ENCODE measurements around the gene CENPK. TPM values are rescaled to one million over a fixed set of nuclear protein-coding genes. Genes with fewer than 3 reads are reported as not detected.
"Not testable (repeated sequence)": the region's sequence is repeated elsewhere in the genome, so short reads cannot be mapped to it uniquely, and the experiment has no call there.

CENPK gene
- 0.67 TPM for total RNA-seq
- long read RNA-seq, result 0 reads

- DNase-seq (peak; percentile 96), ATAC-seq (ENCODE audit: poor library complexity) (peak; percentile 100)
- intact Hi-C loops (cut with DNase I), result no loop called here
Observed at GRCh38 chr5:65562731-65563701, at the start of gene CENPK, which contains the start of gene PPWD1. TSS of gene CENPK (minus strand) at chr5:65563168. CDS start at chr5:65554907, 8,261 bp downstream. TSS of gene PPWD1 (plus strand) at chr5:65563296. CDS start at chr5:65563311, 15 bp downstream.

GRCh38 chr5:65612298-65612907 lies 49.4 kb upstream of the CENPK start:
- intact Hi-C loops (cut with DNase I), result no loop called here
- no peak for DNase-seq
- ATAC-seq (ENCODE audit: poor library complexity), result no peak

GRCh38 chr5:65611524-65611923 lies 48.6 kb upstream of the CENPK start:
- DNase-seq (no peak), ATAC-seq (ENCODE audit: poor library complexity) (no peak)

GRCh38 chr5:65601761-65602160 lies 38.8 kb upstream of the CENPK start:
- DNase-seq; intact Hi-C loops (cut with DNase I); ATAC-seq (ENCODE audit: poor library complexity): not testable (repeated sequence)

More at GRCh38 chr5:65611524-65611923, 48.6 kb upstream of the CENPK start:
- intact Hi-C loops (cut with DNase I), result no loop called here

GRCh38 chr5:65588694-65589093 lies 25.7 kb upstream of the CENPK start:
- DNase-seq (no peak), ATAC-seq (ENCODE audit: poor library complexity) (no peak)
- intact Hi-C loops (cut with DNase I), result no loop called here

GRCh38 chr5:65577141-65577540 lies 14.2 kb upstream of the CENPK start:
- intact Hi-C loops (cut with DNase I), result no loop called here
- ATAC-seq (ENCODE audit: poor library complexity), result no peak

GRCh38 chr5:65570598-65571226 lies 7.7 kb upstream of the CENPK start:
- DNase-seq, result no peak
- ATAC-seq (ENCODE audit: poor library complexity), result no peak
- intact Hi-C loops (cut with DNase I), result no loop called here

More at GRCh38 chr5:65577141-65577540, 14.2 kb upstream of the CENPK start:
- no peak for DNase-seq

GRCh38 chr5:65566505-65566904 lies 3.5 kb upstream of the CENPK start:
- intact Hi-C loops (cut with DNase I), result no loop called here
- no peak for DNase-seq
- no peak for ATAC-seq (ENCODE audit: poor library complexity)

- DNase-seq, result no peak
- ATAC-seq (ENCODE audit: poor library complexity), result no peak
- intact Hi-C loops (cut with DNase I), result no loop called here
Observed at GRCh38 chr5:65563777-65564176, 809 bp upstream of the CENPK start.

- DNase-seq (no peak), ATAC-seq (ENCODE audit: poor library complexity) (no peak)
- intact Hi-C loops (cut with DNase I), result no loop called here
Observed at GRCh38 chr5:65556718-65557117, 6.2 kb downstream of the CENPK start.

- ATAC-seq (ENCODE audit: poor library complexity) (no peak), DNase-seq (no peak)
- intact Hi-C loops (cut with DNase I), result no loop called here
Observed at GRCh38 chr5:65556181-65556580, 6.8 kb downstream of the CENPK start.

- ATAC-seq (ENCODE audit: poor library complexity), result no peak
- no peak for DNase-seq
- intact Hi-C loops (cut with DNase I), result no loop called here
Observed at GRCh38 chr5:65555287-65555686, 7.7 kb downstream of the CENPK start.

- DNase-seq (no peak), ATAC-seq (ENCODE audit: poor library complexity) (no peak)
- intact Hi-C loops (cut with DNase I), result no loop called here
Observed at GRCh38 chr5:65553941-65554340, 9.0 kb downstream of the CENPK start.

GRCh38 chr5:65548281-65548680 lies 14.7 kb downstream of the CENPK start:
- no peak for DNase-seq
- no peak for ATAC-seq (ENCODE audit: poor library complexity)
- intact Hi-C loops (cut with DNase I), result no loop called here

GRCh38 chr5:65546141-65546540 lies 16.8 kb downstream of the CENPK start:
- intact Hi-C loops (cut with DNase I), result no loop called here
- ATAC-seq (ENCODE audit: poor library complexity) (no peak), DNase-seq (no peak)

GRCh38 chr5:65544473-65544872 lies 18.5 kb downstream of the CENPK start:
- DNase-seq (no peak), ATAC-seq (ENCODE audit: poor library complexity) (no peak)
- intact Hi-C loops (cut with DNase I), result no loop called here

- ATAC-seq (ENCODE audit: poor library complexity) (no peak), DNase-seq (no peak)
- intact Hi-C loops (cut with DNase I), result no loop called here
Observed at GRCh38 chr5:65539827-65540226, 23.1 kb downstream of the CENPK start.

GRCh38 chr5:65535529-65535987 lies 27.4 kb downstream of the CENPK start:
- DNase-seq, result no peak
- no peak for ATAC-seq (ENCODE audit: poor library complexity)
- intact Hi-C loops (cut with DNase I), result no loop called here

GRCh38 chr5:65530904-65531303 lies 32.1 kb downstream of the CENPK start:
- intact Hi-C loops (cut with DNase I), result no loop called here
- DNase-seq, result no peak
- no peak for ATAC-seq (ENCODE audit: poor library complexity)
